HEK293T (cell line): ENCODE data around the gene TRMT13.

Source experiments
- CTCF ChIA-PET: fragments of 350-600 bp; formaldehyde crosslinking; extraction: SDS; loops from one replicate; lab custom pipeline; 2021; ENCODE audit warnings: antibody characterized with exemption, inconsistent platforms; lab: Yijun Ruan, JAX
- POLR2A ChIA-PET: fragments of 350-600 bp; formaldehyde crosslinking; extraction: SDS; loops from one replicate; lab custom pipeline; 2020; ENCODE audit warnings: antibody characterized with exemption, inconsistent platforms; lab: Yijun Ruan, JAX
- DNase-seq: peaks from one replicate; pipeline ENCODE4 v3.0.0; 2012; ENCODE audit warnings: mixed read lengths; ENCODE audit errors: extremely low spot score
- ARNT ChIP-seq: fragments of 450-650 bp; IDR thresholded peaks from 2 replicates; pipeline ENCODE4 v1.6.1; 2017; ENCODE audit warnings: mild to moderate bottlenecking
- BHLHE40 ChIP-seq: fragments of 450-650 bp; IDR thresholded peaks from 2 replicates; pipeline ENCODE4 v1.6.1; 2016; ENCODE audit warnings: mild to moderate bottlenecking, moderate library complexity, borderline replicate concordance
- CTBP1 ChIP-seq: fragments of 450-650 bp; IDR thresholded peaks from 2 replicates; pipeline ENCODE4 v1.6.1; 2016; ENCODE audit warnings: borderline replicate concordance
- ELF4 ChIP-seq: fragments of 450-650 bp; IDR thresholded peaks from 2 replicates; pipeline ENCODE4 v1.6.1; 2017; ENCODE audit warnings: antibody characterized with exemption
- FOXA1 ChIP-seq: fragments of 450-650 bp; IDR thresholded peaks from 2 replicates; pipeline ENCODE4 v1.6.1; 2016; ENCODE audit warnings: mild to moderate bottlenecking
- FOXK2 ChIP-seq: fragments of 450-650 bp; IDR thresholded peaks from 2 replicates; pipeline ENCODE4 v1.6.1; 2016; ENCODE audit warnings: mild to moderate bottlenecking
- FOXM1 ChIP-seq: fragments of 450-650 bp; IDR thresholded peaks from 2 replicates; pipeline ENCODE4 v1.6.1; 2017; ENCODE audit warnings: mild to moderate bottlenecking, borderline replicate concordance
- HDGF ChIP-seq: fragments of 450-650 bp; IDR thresholded peaks from 2 replicates; pipeline ENCODE4 v1.6.1; 2017; ENCODE audit warnings: antibody characterized with exemption, borderline replicate concordance
- L3MBTL2 ChIP-seq: fragments of 450-650 bp; conservative IDR thresholded peaks from 2 replicates; pipeline ENCODE4 v1.6.1; 2016; ENCODE audit warnings: mild to moderate bottlenecking
- LEF1 ChIP-seq: fragments of 450-650 bp; IDR thresholded peaks from 2 replicates; pipeline ENCODE4 v1.6.1; 2017; ENCODE audit warnings: mild to moderate bottlenecking, borderline replicate concordance
- NFRKB ChIP-seq: fragments of 450-650 bp; IDR thresholded peaks from 2 replicates; pipeline ENCODE4 v1.6.1; 2016; ENCODE audit warnings: mild to moderate bottlenecking, moderate library complexity
- PKNOX1 ChIP-seq: fragments of 450-650 bp; IDR thresholded peaks from 2 replicates; pipeline ENCODE4 v1.6.1; 2016
- SP1 ChIP-seq: fragments of 450-650 bp; IDR thresholded peaks from 2 replicates; pipeline ENCODE4 v1.6.1; 2017
- SUZ12 ChIP-seq: fragments of 450-650 bp; IDR thresholded peaks from 2 replicates; pipeline ENCODE4 v1.6.1; 2016; ENCODE audit warnings: mild to moderate bottlenecking
- TARDBP ChIP-seq: fragments of 450-650 bp; IDR thresholded peaks from 2 replicates; pipeline ENCODE4 v1.6.1; 2016
- ZNF384 ChIP-seq: fragments of 450-650 bp; IDR thresholded peaks from 2 replicates; pipeline ENCODE4 v1.6.1; 2016

Gene TRMT13

GRCh38 chr1:100137602-100138001 is 4.6 kb downstream of the TRMT13 start:
- no peak for DNase-seq
- TF ChIP-seq SP1 (no peak), FOXA1 (no peak), BHLHE40 (no peak), L3MBTL2 (no peak), FOXM1 (no peak), HDGF (no peak), TARDBP (no peak), ARNT (no peak), NFRKB (no peak), LEF1 (no peak), SUZ12 (no peak), FOXK2 (no peak), PKNOX1 (no peak)
- ChIA-PET CTCF (no interaction called here), POLR2A (no interaction called here)

GRCh38 chr1:100141192-100141591 is 8.2 kb downstream of the TRMT13 start:
- TF ChIP-seq SUZ12 = no peak
- TF ChIP-seq FOXA1 = no peak
- TF ChIP-seq ELF4 = no peak
- no peak for TF ChIP-seq CTBP1
- ChIA-PET CTCF (no interaction called here), POLR2A (no interaction called here)
- no peak for DNase-seq

GRCh38 chr1:100142343-100142742 is 9.4 kb downstream of the TRMT13 start:
- DNase-seq = no peak
- POLR2A ChIA-PET = interaction anchor here (1.2 kb wide), 1 partner anchor 9 kb away, joined by 3 read pairs; the partner anchor contains the start of gene TRMT13
- TF ChIP-seq L3MBTL2 (no peak), ELF4 (no peak), PKNOX1 (no peak), ZNF384 (no peak), FOXA1 (no peak), FOXK2 (no peak), TARDBP (no peak), BHLHE40 (no peak), ARNT (no peak), FOXM1 (no peak), CTBP1 (no peak), HDGF (no peak), NFRKB (no peak), LEF1 (no peak), SUZ12 (no peak), SP1 (no peak)
- CTCF ChIA-PET = no interaction called here

- ChIA-PET POLR2A (interaction anchor here (1.4 kb wide), 1 partner anchor 12 kb away, joined by 3 read pairs; the partner anchor contains the start of genes SASS6 and TRMT13), CTCF (no interaction called here)
- no peak for DNase-seq
- TF ChIP-seq PKNOX1 (no peak), NFRKB (no peak), SUZ12 (no peak), ARNT (no peak), FOXA1 (no peak), TARDBP (no peak), LEF1 (no peak), BHLHE40 (no peak), ELF4 (no peak), ZNF384 (no peak), CTBP1 (no peak), SP1 (no peak), L3MBTL2 (no peak), FOXM1 (no peak), HDGF (no peak), FOXK2 (no peak)
These were observed 12.2 kb downstream of the TRMT13 start for GRCh38 chr1:100145116-100145515.

GRCh38 chr1:100146958-100147357 is 14.0 kb downstream of the TRMT13 start:
- no peak for DNase-seq
- no peak for TF ChIP-seq SP1
- no peak for TF ChIP-seq PKNOX1
- no peak for TF ChIP-seq ELF4
- TF ChIP-seq SUZ12 = no peak
- TF ChIP-seq BHLHE40 = no peak
- TF ChIP-seq FOXM1 = no peak
- no peak for TF ChIP-seq NFRKB
- no peak for TF ChIP-seq ARNT
- TF ChIP-seq TARDBP = no peak
- TF ChIP-seq ZNF384 = no peak
- no peak for TF ChIP-seq L3MBTL2
- TF ChIP-seq CTBP1 = no peak
- TF ChIP-seq FOXK2 = no peak
- TF ChIP-seq HDGF = no peak
- TF ChIP-seq LEF1 = no peak
- POLR2A ChIA-PET = interaction anchor here (1.8 kb wide), 1 partner anchor 13 kb away, joined by 5 read pairs; the partner anchor contains the start of gene TRMT13
- CTCF ChIA-PET = no interaction called here

- TF ChIP-seq FOXK2 (no peak), HDGF (no peak), TARDBP (no peak), SUZ12 (no peak)
- DNase-seq = no peak
- ChIA-PET POLR2A (no interaction called here), CTCF (no interaction called here)
These were observed 14.9 kb downstream of the TRMT13 start for GRCh38 chr1:100147875-100148274.
